WTC11 (cell line): Measurements from ENCODE around the gene SLC25A21.

Experiments used
- CTCF ChIP-seq: fragments of 200-600 bp; IDR thresholded peaks from 2 replicates; pipeline ENCODE4 v1.8.0; 2022; ENCODE audit warnings: antibody characterized with exemption
- E2F1 ChIP-seq: sonication (generic); formaldehyde crosslinking; IDR thresholded peaks from 2 replicates; pipeline ENCODE4 v1.8.0; 2022; ENCODE audit warnings: mild to moderate bottlenecking, missing genetic modification reagents
- ELF4 ChIP-seq: sonication (generic); formaldehyde crosslinking; IDR thresholded peaks from 2 replicates; pipeline ENCODE4 v1.8.1; 2022; ENCODE audit warnings: low read depth, mild to moderate bottlenecking, moderate library complexity, missing genetic modification reagents
- ESRRA ChIP-seq: sonication (generic); formaldehyde crosslinking; IDR thresholded peaks from 2 replicates; pipeline ENCODE4 v1.8.1; 2022; ENCODE audit warnings: mild to moderate bottlenecking, missing genetic modification reagents, borderline replicate concordance
- MAX ChIP-seq: sonication (generic); formaldehyde crosslinking; IDR thresholded peaks from 2 replicates; pipeline ENCODE4 v1.8.0; 2022; ENCODE audit warnings: mild to moderate bottlenecking, missing genetic modification reagents
- USF2 ChIP-seq: sonication (generic); formaldehyde crosslinking; IDR thresholded peaks from 2 replicates; pipeline ENCODE4 v1.8.1; 2023; ENCODE audit warnings: mild to moderate bottlenecking, missing genetic modification reagents, moderate library complexity
- ZBTB43 ChIP-seq: sonication (generic); formaldehyde crosslinking; IDR thresholded peaks from 2 replicates; pipeline ENCODE4 v1.8.1; 2023; ENCODE audit warnings: mild to moderate bottlenecking, missing genetic modification reagents

- TF ChIP-seq ELF4 (CRISPR knock-in tag) (no peak), USF2 (CRISPR knock-in tag) (no peak), MAX (no peak), ZBTB43 (CRISPR knock-in tag) (no peak), E2F1 (CRISPR knock-in tag) (no peak), CTCF (no peak), ESRRA (CRISPR knock-in tag) (no peak)
These were observed 261.8 kb downstream of the SLC25A21 start for GRCh38 chr14:36910578-36910977.
